Upper lobe of left lung (tissue), 6 donors: ENCODE results near the gene PACS1. TPM values are rescaled to one million over a fixed set of nuclear protein-coding genes. Genes with fewer than 3 reads are reported as not detected.
A peak's percentile ranks its signal among the peaks of the same experiment; 100 is the strongest.

Experiments used
- ATAC-seq, 2 donors: fragments of 200-7000 bp; cut with Tn5 transposase; one replicate each; pipeline ENCODE4 v1.9.1; 2022; ENCODE audit warnings: mild to moderate bottlenecking in 2 of 2, moderate library complexity in 2 of 2; ENCODE audit not compliant: low FRiP score in 2 of 2
- DNase-seq, 2 donors: peaks; one replicate each; pipeline ENCODE4 v3.0.0-alpha.2; 2019 to 2020
- H3K27ac ChIP-seq, 4 donors: fragments of 200-600 bp; sonication (generic); one replicate each; pipeline ENCODE4 v1.5.1; 2016 to 2019
- H3K27me3 ChIP-seq, 4 donors: fragments of 200-600 bp; sonication (generic); one replicate each; pipeline ENCODE4 v1.5.1; 2017 to 2019
- H3K36me3 ChIP-seq, 4 donors: fragments of 200-600 bp; sonication (generic); one replicate each; pipeline ENCODE4 v1.5.1; 2016 to 2019
- H3K4me1 ChIP-seq, 4 donors: fragments of 200-600 bp; sonication (generic); one replicate each; pipeline ENCODE4 v1.5.1; 2018 to 2019
- H3K4me3 ChIP-seq, 4 donors: fragments of 200-600 bp; sonication (generic); one replicate each; pipeline ENCODE4 v1.5.1; 2017 to 2019; ENCODE audit warnings: mild to moderate bottlenecking in 2 of 4, moderate library complexity in 1 of 4
- H3K9me3 ChIP-seq, 4 donors: fragments of 200-600 bp; sonication (generic); one replicate each; pipeline ENCODE4 v1.5.1; 2018 to 2019
- CTCF ChIP-seq, 6 experiments: fragments of 450-650 bp in 4 of 6; fragments of 200-600 bp in 2 of 6; sonication (generic) in 2 of 6; IDR thresholded peaks; one replicate each; pipeline ENCODE4 v1.5.1; 2016 to 2019; ENCODE audit warnings: antibody characterized with exemption in 6 of 6
- EP300 ChIP-seq, 4 donors: sonication (generic); formaldehyde crosslinking; IDR thresholded peaks; one replicate each; pipeline ENCODE4 v1.5.1; 2017; ENCODE audit warnings: antibody characterized with exemption in 4 of 4, control low read depth in 2 of 4
- POLR2A ChIP-seq, 4 donors: fragments of 450-650 bp; IDR thresholded peaks; one replicate each; pipeline ENCODE4 v1.5.1; 2016 to 2017; ENCODE audit warnings: antibody characterized with exemption in 4 of 4, mild to moderate bottlenecking in 2 of 4
- POLR2AphosphoS5 ChIP-seq, 2 donors: sonication (generic); formaldehyde crosslinking; IDR thresholded peaks; one replicate each; pipeline ENCODE4 v1.5.1; 2017; ENCODE audit warnings: antibody characterized with exemption in 2 of 2
- WGBS, 2 donors: methylation state at CpG; one replicate each; pipeline ENCODE4 v1.1.5; 2017 to 2018; 5-methylcytosine and 5-hydroxymethylcytosine counted together
- total RNA-seq, 6 donors: library from RNA; depleted of rRNA in 4 of 6; stranded (reverse); fragments of >200 nt in 4 of 6; gene quantifications; one replicate each; pipeline versions ENCODE4 v1.1.0 to v1.2.1, GENCODE V29; 2016 to 2021
- donor health status: DM: no; HTN: no; CAD: no; lungs with moderate emphysema.
- donor health status: DM: no; HTN: yes; CAD: no; lungs with severe emphysema.

PACS1 gene
- total RNA-seq, 6 donors from 2014 or later = 39.8 to 123 (median 51.1) TPM

GRCh38 chr11:66143996-66144678 is 74.1 kb downstream of the PACS1 start:
- no peaks in the 10 kb centered on the region for H3K27me3 ChIP-seq
- H3K36me3 ChIP-seq = no peaks in the 10 kb centered on the region
- peaks cover 0 to 13% (median 6%) of the 10 kb centered on the region in 4 donors for H3K4me1 ChIP-seq
- no peak overlapping the region for H3K4me3 ChIP-seq
- TF ChIP-seq EP300 (IDR thresholded peaks at IDR 0.05) (no peak), CTCF (IDR thresholded peaks at IDR 0.05) (no peak), POLR2A (IDR thresholded peaks at IDR 0.05) (no peak), POLR2AphosphoS5 (IDR thresholded peaks at IDR 0.05) (no peak)
- DNase-seq = no peak
- WGBS, 2 donors = 92 to 94% methylated on average over 5 of the region's 5 CpGs
- no peak overlapping the region for H3K27ac ChIP-seq
- ATAC-seq = no peak
- H3K9me3 ChIP-seq = no peaks in the 10 kb centered on the region

- DNase-seq (no peak), ATAC-seq (no peak)
- TF ChIP-seq CTCF (IDR thresholded peaks at IDR 0.05) (no peak), EP300 (IDR thresholded peaks at IDR 0.05) (no peak), POLR2AphosphoS5 (IDR thresholded peaks at IDR 0.05) (no peak), POLR2A (IDR thresholded peaks at IDR 0.05) (no peak)
- peaks cover 0 to 20% (median 10%) of the 10 kb centered on the region in 4 donors for H3K4me1 ChIP-seq
- no peaks in the 10 kb centered on the region for H3K36me3 ChIP-seq
- H3K9me3 ChIP-seq = no peaks in the 10 kb centered on the region
- no peak overlapping the region for H3K4me3 ChIP-seq
- peak overlapping the region in 1 of 4 donors; percentile 19 for H3K27ac ChIP-seq
- no peaks in the 10 kb centered on the region for H3K27me3 ChIP-seq
Measured at GRCh38 chr11:66146074-66146473, 76.0 kb downstream of the PACS1 start.

GRCh38 chr11:66146940-66147339 is 76.9 kb downstream of the PACS1 start:
- DNase-seq (no peak), ATAC-seq (no peak)
- Histone ChIP-seq H3K27ac (no peak overlapping the region), H3K27me3 (no peaks in the 10 kb centered on the region), H3K36me3 (no peaks in the 10 kb centered on the region), H3K4me1 (peaks cover 0 to 20% (median 12%) of the 10 kb centered on the region in 4 donors), H3K9me3 (no peaks in the 10 kb centered on the region), H3K4me3 (no peak overlapping the region)
- 95 to 96% methylated on average over 5 of the region's 5 CpGs for WGBS, 2 donors
- TF ChIP-seq CTCF (IDR thresholded peaks at IDR 0.05) (no peak), POLR2A (IDR thresholded peaks at IDR 0.05) (no peak), POLR2AphosphoS5 (IDR thresholded peaks at IDR 0.05) (no peak), EP300 (IDR thresholded peaks at IDR 0.05) (no peak)

- WGBS, 2 donors = 34 to 40% methylated on average over 2 of the region's 2 CpGs
- Histone ChIP-seq H3K9me3 (no peaks in the 10 kb centered on the region), H3K27ac (peak overlapping the region in 2 of 4 donors; percentile 12 to 30), H3K27me3 (no peaks in the 10 kb centered on the region), H3K4me3 (no peak overlapping the region), H3K36me3 (no peaks in the 10 kb centered on the region), H3K4me1 (peaks cover 0 to 15% (median 8%) of the 10 kb centered on the region in 4 donors)
- TF ChIP-seq EP300 (IDR thresholded peaks at IDR 0.05) (no peak), CTCF (IDR thresholded peaks at IDR 0.05) (no peak), POLR2A (IDR thresholded peaks at IDR 0.05) (no peak), POLR2AphosphoS5 (IDR thresholded peaks at IDR 0.05) (no peak)
- ATAC-seq (no peak), DNase-seq (no peak)
Measured at GRCh38 chr11:66150140-66150539, 80.1 kb downstream of the PACS1 start.

- Histone ChIP-seq H3K9me3 (no peaks in the 10 kb centered on the region), H3K27me3 (no peaks in the 10 kb centered on the region), H3K4me3 (no peak overlapping the region), H3K4me1 (peaks cover 0 to 12% (median 6%) of the 10 kb centered on the region in 4 donors), H3K36me3 (no peaks in the 10 kb centered on the region), H3K27ac (peak overlapping the region in 1 of 4 donors; percentile 12)
- ATAC-seq = no peak
- TF ChIP-seq EP300 (IDR thresholded peaks at IDR 0.05) = no peak
- no peak for TF ChIP-seq POLR2AphosphoS5 (IDR thresholded peaks at IDR 0.05)
- TF ChIP-seq POLR2A (IDR thresholded peaks at IDR 0.05) = no peak
- no peak for TF ChIP-seq CTCF (IDR thresholded peaks at IDR 0.05)
- no peak for DNase-seq
Measured at GRCh38 chr11:66150725-66151124, 80.7 kb downstream of the PACS1 start.
